ENCODE measurements around the gene ONECUT3. TPM values are rescaled to one million over a fixed set of nuclear protein-coding genes. Genes with fewer than 3 reads are reported as not detected.

The ONECUT3 gene
- total and polyA plus RNA-seq, 2 of the 4 experiments (the other 2 are of a cell fraction), result not detected

- TF ChIP-seq MAFK (IDR thresholded peaks at IDR 0.05; ENCODE audit: low read depth, low read length), result no peak
These were observed 57.3 kb downstream of the ONECUT3 start (continued) for GRCh38 chr19:1810439-1811160.

GRCh38 chr19:1811472-1811894 is 58.2 kb downstream of the ONECUT3 start:
- WGBS, 2 experiments (ENCODE audit: extremely low coverage in 2 of 2, insufficient read length in 1 of 2), result 44% methylated on average over 8 of the region's 13 CpGs; no CpG with 5 or more reads in 1 of the 2 experiments
- Histone ChIP-seq H2BK15ac (ENCODE audit: low read depth, low read length) (peak overlapping the region; percentile 74; the same call in 1 of the 3 replicates), H3K36me3 (ENCODE audit: control insufficient read depth, insufficient read depth, low read length) (peaks cover 15% of the 10 kb centered on the region), H4K20me1 (ENCODE audit: insufficient read depth, low read length) (no peaks in the 10 kb centered on the region; the same call in 1 of the 2 replicates), H2AFZ (replicated peaks; ENCODE audit: low read length, poor library complexity) (peak overlapping the region; percentile 94), H2BK120ac (ENCODE audit: low read depth, low read length) (peak overlapping the region; percentile 19; the same call in 1 of the 2 replicates), H4K5ac (ENCODE audit: low read depth, low read length) (peak overlapping the region; percentile 74), H3K9ac (ENCODE audit: low read depth, low read length) (peak overlapping the region; percentile 77), H4K8ac (ENCODE audit: low read depth in 2 of 2, low read length in 2 of 2) (peak overlapping the region; percentile 42 to 82), H3K9me1 (ENCODE audit: insufficient read depth, low read length) (peaks cover 4% of the 10 kb centered on the region; the same call in 1 of the 2 replicates), H2BK5ac (ENCODE audit: low read depth, low read length, poor library complexity, severe bottlenecking) (peak overlapping the region; percentile 27), H3K4ac (ENCODE audit: low read depth, low read length) (peak overlapping the region; percentile 78), H3K27me3 (ENCODE audit: control insufficient read depth, insufficient read depth, low read length) (no peaks in the 10 kb centered on the region), H3K23ac (ENCODE audit: low read depth, low read length) (peak overlapping the region; percentile 92), H3K4me2 (ENCODE audit: low read depth, low read length) (peak overlapping the region; percentile 82), H3K56ac (ENCODE audit: extremely low read depth, insufficient read depth, low read length) (0 out of 2 replicates have a peak overlapping the region, but pooled peaks have one; percentile 28), H2AK9ac (replicated peaks; ENCODE audit: low read depth, low read length, poor library complexity) (peak overlapping the region; percentile 98), H3K9me3 (ENCODE audit: control insufficient read depth, insufficient read depth, low read length) (no peaks in the 10 kb centered on the region), H3K27ac (ENCODE audit: insufficient read depth, low read length) (peak overlapping the region; percentile 54; the same call in 1 of the 2 replicates), H3K4me3 (ENCODE audit: insufficient read depth, low read depth, low read length) (peak overlapping the region; percentile 79), H3K4me1 (ENCODE audit: control insufficient read depth, insufficient read depth, low read length) (peaks cover 8% of the 10 kb centered on the region), H2BK20ac (ENCODE audit: low read depth, low read length) (peak overlapping the region; percentile 32; the same call in 1 of the 2 replicates), H2AK5ac (ENCODE audit: low read depth, low read length) (peak overlapping the region; percentile 70), H4K91ac (ENCODE audit: insufficient read depth, low read depth, low read length) (peak overlapping the region; percentile 68; the same call in 1 of the 2 replicates), H3K14ac (replicated peaks; ENCODE audit: low read depth, low read length) (peak overlapping the region; percentile 89), H3K79me1 (ENCODE audit: low read depth in 1 of 2, low read length in 2 of 2) (peaks cover 0 to 9% of the 10 kb centered on the region in 2 experiments; a peak in 2 of 4 replicates), H3K18ac (ENCODE audit: low read depth, low read length) (peak overlapping the region; percentile 53; the same call in 1 of the 2 replicates)
- in situ Hi-C loops (cut with MboI; ENCODE audit: low sequenced_read_pairs) (no loop called here), intact Hi-C loops (cut with micrococcal nuclease) (no loop called here), dilution Hi-C loops (cut with HindIII; ENCODE audit: low sequenced_read_pairs, unreplicated experiment) (no loop called here)
- DNase-seq (peak; percentile 67), ATAC-seq (ENCODE audit: low read depth) (no peak)
- POLR2A ChIA-PET (ENCODE audit: unreplicated experiment), result interaction anchor here (0.5 to 0.7 kb wide), 2 partner anchors 12 to 213 kb away, joined by 9 to 10 read pairs; no protein-coding TSS in a partner anchor
- BruUV-seq (replicated peaks), result no TSS peak
- CTCF ChIA-PET, result interaction anchor here (0.6 kb wide), 1 partner anchor 348 kb away, joined by 6 read pairs; no protein-coding TSS in a partner anchor
- no peak for TF ChIP-seq NFE2L2 (IDR thresholded peaks at IDR 0.05; ENCODE audit: low read depth, low read length)
- TF ChIP-seq FOS (IDR thresholded peaks at IDR 0.05; ENCODE audit: low read depth, low read length), result 0 out of 2 replicates have a peak, but pooled peaks have one; percentile 20
